H9 (cell line): ENCODE results near the gene VWA8. TPM values are rescaled to one million over a fixed set of nuclear protein-coding genes. Genes with fewer than 3 reads are reported as not detected.

Experiments
- DNase-seq: peaks from one replicate; pipeline ENCODE4 v3.0.0-alpha.2; 2017
- H2AFZ ChIP-seq: one replicate; pipeline ENCODE4 v1.6.1; 2013; ENCODE audit warnings: mild to moderate bottlenecking, low read length, control low read depth, moderate library complexity
- H2AK5ac ChIP-seq: 2 replicates; pipeline ENCODE4 v1.6.1; 2013; ENCODE audit warnings: low read length, control low read depth, mixed read lengths; ENCODE audit not compliant: insufficient read length
- H2BK120ac ChIP-seq: one replicate; pipeline ENCODE4 v1.6.1; 2013; ENCODE audit warnings: low read depth, mild to moderate bottlenecking, low read length, control low read depth, inconsistent platforms; ENCODE audit not compliant: poor library complexity, severe bottlenecking
- H2BK12ac ChIP-seq: 2 replicates; pipeline ENCODE4 v1.6.1; 2013; ENCODE audit warnings: low read length, control low read depth, mixed read lengths, low read depth; ENCODE audit not compliant: insufficient read length
- H2BK15ac ChIP-seq: 2 replicates; pipeline ENCODE4 v1.6.1; 2013; ENCODE audit warnings: low read depth, low read length, control low read depth
- H2BK20ac ChIP-seq: one replicate; pipeline ENCODE4 v1.6.1; 2013; ENCODE audit warnings: low read depth, mild to moderate bottlenecking, low read length, control low read depth, inconsistent platforms; ENCODE audit not compliant: poor library complexity, severe bottlenecking
- H2BK5ac ChIP-seq: 2 replicates; pipeline ENCODE4 v1.6.1; 2013; ENCODE audit warnings: low read length, control low read depth, mixed read lengths; ENCODE audit not compliant: insufficient read length
- H3K14ac ChIP-seq: 2 replicates; pipeline ENCODE4 v1.6.1; 2013; ENCODE audit warnings: low read length, control low read depth; ENCODE audit not compliant: insufficient read depth
- H3K18ac ChIP-seq: 2 replicates; pipeline ENCODE4 v1.6.1; 2013; ENCODE audit warnings: low read depth, mild to moderate bottlenecking, mixed read lengths, low read length, control low read depth; ENCODE audit not compliant: insufficient read length
- H3K23ac ChIP-seq: 2 replicates; pipeline ENCODE4 v1.6.1; 2013; ENCODE audit warnings: low read length, control low read depth, mixed read lengths, low read depth; ENCODE audit not compliant: insufficient read length
- H3K23me2 ChIP-seq: 2 replicates; pipeline ENCODE4 v1.6.1; 2013; ENCODE audit warnings: low read depth, mild to moderate bottlenecking, mixed read lengths, low read length, control low read depth; ENCODE audit not compliant: insufficient read length, poor library complexity, severe bottlenecking
- H3K27ac ChIP-seq: 2 replicates; pipeline ENCODE4 v1.5.1; 2013; ENCODE audit warnings: low read length, control low read depth, mixed read lengths, low read depth; ENCODE audit not compliant: insufficient read length
- H3K27me3 ChIP-seq: 2 replicates; pipeline ENCODE4 v1.6.1; 2013; ENCODE audit warnings: low read length, control low read depth, inconsistent platforms; ENCODE audit not compliant: insufficient read depth
- H3K4ac ChIP-seq: 2 replicates; pipeline ENCODE4 v1.6.1; 2013; ENCODE audit warnings: low read depth, mild to moderate bottlenecking, control low read depth, inconsistent platforms, low read length, moderate library complexity
- H3K4me1 ChIP-seq: 2 replicates; pipeline ENCODE4 v1.6.1; 2013; ENCODE audit warnings: low read length, control low read depth, inconsistent platforms; ENCODE audit not compliant: insufficient read depth
- H3K4me2 ChIP-seq: 2 replicates; pipeline ENCODE4 v1.6.1; 2013; ENCODE audit warnings: low read length, control low read depth, mixed read lengths; ENCODE audit not compliant: insufficient read length, insufficient read depth
- H3K56ac ChIP-seq: 2 replicates; pipeline ENCODE4 v1.6.1; 2013; ENCODE audit warnings: low read depth, mild to moderate bottlenecking, mixed read lengths, low read length, control low read depth; ENCODE audit not compliant: insufficient read length
- H3K79me1 ChIP-seq: 2 replicates; pipeline ENCODE4 v1.6.1; 2013; ENCODE audit warnings: low read depth, mild to moderate bottlenecking, moderate library complexity, low read length, control low read depth, inconsistent platforms; ENCODE audit not compliant: insufficient read depth, poor library complexity, severe bottlenecking
- H3K79me2 ChIP-seq: 2 replicates; pipeline ENCODE4 v1.6.1; 2013; ENCODE audit warnings: low read length, control low read depth, inconsistent platforms; ENCODE audit not compliant: insufficient read depth
- H3K9ac ChIP-seq: 2 replicates; pipeline ENCODE4 v1.6.1; 2013; ENCODE audit warnings: low read length, control low read depth, mixed read lengths; ENCODE audit not compliant: insufficient read length; ENCODE audit errors: extremely low read depth
- H3K9me3 ChIP-seq: one replicate; pipeline ENCODE4 v1.6.1; 2013; ENCODE audit warnings: low read depth, low read length, inconsistent platforms; ENCODE audit not compliant: control insufficient read depth
- H3T11ph ChIP-seq: one replicate; pipeline ENCODE4 v1.6.1; 2013; ENCODE audit warnings: mild to moderate bottlenecking, low read length, control low read depth, inconsistent platforms
- H4K20me1 ChIP-seq: one replicate; pipeline ENCODE4 v1.6.1; 2013; ENCODE audit not compliant: control insufficient read depth, insufficient read length, insufficient read depth
- H4K5ac ChIP-seq: 2 replicates; pipeline ENCODE4 v1.6.1; 2013; ENCODE audit warnings: low read depth, mild to moderate bottlenecking, mixed read lengths, low read length, control low read depth; ENCODE audit not compliant: insufficient read length
- H4K8ac ChIP-seq: replicated peaks from 2 replicates; pipeline ENCODE4 v1.6.1; 2013; ENCODE audit warnings: low read length, control low read depth, mixed read lengths, low read depth; ENCODE audit not compliant: insufficient read length
- H4K91ac ChIP-seq: 2 replicates; pipeline ENCODE4 v1.6.1; 2013; ENCODE audit warnings: low read depth, mild to moderate bottlenecking, moderate library complexity, mixed read lengths, low read length, control low read depth; ENCODE audit not compliant: insufficient read length
- H3K27ac Mint-ChIP-seq, 3 experiments: 2 replicates in 2 of 3; 3 replicates in 1 of 3; pipeline ENCODE4 v1.8.0; 2020 to 2021; ENCODE audit warnings: mixed read lengths in 3 of 3, mild to moderate bottlenecking in 1 of 3, moderate library complexity in 1 of 3
- H3K27me3 Mint-ChIP-seq: 2 replicates; pipeline ENCODE4 v1.8.0; 2021; ENCODE audit warnings: low read depth, mild to moderate bottlenecking, moderate library complexity, mixed read lengths
- H3K36me3 Mint-ChIP-seq, 3 experiments: 2 replicates in 2 of 3; 3 replicates in 1 of 3; pipeline ENCODE4 v1.8.0; 2020 to 2021; ENCODE audit warnings: low read depth in 3 of 3, mixed read lengths in 3 of 3; ENCODE audit not compliant: insufficient read depth in 1 of 3
- H3K4me1 Mint-ChIP-seq, 2 experiments: 2 replicates each; pipeline ENCODE4 v1.8.0; 2020; ENCODE audit warnings: mixed read lengths in 2 of 2
- H3K4me3 Mint-ChIP-seq, 2 experiments: 2 replicates in 1 of 2; 3 replicates in 1 of 2; pipeline ENCODE4 v1.8.0; 2020 to 2021; ENCODE audit warnings: mild to moderate bottlenecking in 2 of 2, mixed read lengths in 2 of 2, moderate library complexity in 1 of 2
- H3K9me3 Mint-ChIP-seq, 2 experiments: 2 replicates in 1 of 2; 3 replicates in 1 of 2; pipeline ENCODE4 v1.8.0; 2020; ENCODE audit warnings: mild to moderate bottlenecking in 2 of 2, mixed read lengths in 2 of 2, moderate library complexity in 1 of 2
- WGBS: extraction: QIAGEN DNeasy Blood & Tissue Kit; methylation state at CpG from one replicate; pipeline ENCODE4 v1.1.7; 2013; ENCODE audit warnings: missing lambda C conversion rate, low lambda C conversion rate, mixed read lengths; ENCODE audit not compliant: insufficient read length; ENCODE audit errors: extremely low coverage; 5-methylcytosine and 5-hydroxymethylcytosine counted together
- total RNA-seq: library from RNA; stranded (reverse); gene quantifications from 2 replicates; pipeline ENCODE4 v1.2.1, GENCODE V29; 2021
- TF ChIP-seq, protein P1 (sequence below): fragments of 200-600 bp; sonication (generic); conservative IDR thresholded peaks from 3 replicates; pipeline ENCODE4 v1.8.0; 2021; ENCODE audit warnings: antibody characterized with exemption, mild to moderate bottlenecking

Gene VWA8
- total RNA-seq, 1 experiment from 2014 or later = 17.4 TPM

DNA sequence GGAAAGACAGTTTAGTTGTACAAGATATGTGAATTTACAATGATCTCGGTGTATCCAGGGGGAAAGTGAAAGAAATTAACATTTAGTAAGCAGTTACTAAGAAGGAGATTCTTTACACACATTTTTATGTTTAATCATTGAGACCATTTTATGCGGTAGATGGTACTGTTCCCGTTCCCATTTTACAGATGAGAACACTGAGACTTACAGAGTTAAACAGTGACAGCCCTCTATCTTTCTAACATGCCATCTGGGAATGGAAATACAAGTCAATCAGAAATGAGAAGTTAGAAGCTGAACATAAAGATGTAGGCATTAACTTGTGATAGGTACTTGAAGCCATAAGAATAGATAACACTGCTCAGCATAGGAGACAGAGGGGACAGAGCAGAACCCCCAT, 144.9 kb downstream of the VWA8 start:
- Histone ChIP-seq H2AFZ (no peak overlapping the region), H3K27ac (no peak overlapping the region), H3K14ac (no peak overlapping the region), H2BK5ac (no peak overlapping the region), H3K56ac (no peak overlapping the region), H3K18ac (no peak overlapping the region), H3K79me2 (no peaks in the 10 kb centered on the region), H3T11ph (no peak overlapping the region), H3K4me2 (no peak overlapping the region), H4K5ac (no peak overlapping the region), H2BK120ac (no peak overlapping the region), H4K8ac (no peak overlapping the region), H3K27me3 (no peaks in the 10 kb centered on the region), H3K23ac (no peak overlapping the region), H3K9ac (no peak overlapping the region), H3K23me2 (no peaks in the 10 kb centered on the region), H2AK5ac (no peak overlapping the region), H2BK15ac (no peak overlapping the region), H3K4ac (no peak overlapping the region), H3K79me1 (no peaks in the 10 kb centered on the region), H2BK12ac (no peak overlapping the region), H3K9me3 (no peaks in the 10 kb centered on the region), H4K20me1 (no peaks in the 10 kb centered on the region), H4K91ac (no peak overlapping the region), H3K4me1 (peaks cover under 1% of the 10 kb centered on the region; the same call in 1 of the 2 replicates), H2BK20ac (no peak overlapping the region)
- TF ChIP-seq, protein P1, sequence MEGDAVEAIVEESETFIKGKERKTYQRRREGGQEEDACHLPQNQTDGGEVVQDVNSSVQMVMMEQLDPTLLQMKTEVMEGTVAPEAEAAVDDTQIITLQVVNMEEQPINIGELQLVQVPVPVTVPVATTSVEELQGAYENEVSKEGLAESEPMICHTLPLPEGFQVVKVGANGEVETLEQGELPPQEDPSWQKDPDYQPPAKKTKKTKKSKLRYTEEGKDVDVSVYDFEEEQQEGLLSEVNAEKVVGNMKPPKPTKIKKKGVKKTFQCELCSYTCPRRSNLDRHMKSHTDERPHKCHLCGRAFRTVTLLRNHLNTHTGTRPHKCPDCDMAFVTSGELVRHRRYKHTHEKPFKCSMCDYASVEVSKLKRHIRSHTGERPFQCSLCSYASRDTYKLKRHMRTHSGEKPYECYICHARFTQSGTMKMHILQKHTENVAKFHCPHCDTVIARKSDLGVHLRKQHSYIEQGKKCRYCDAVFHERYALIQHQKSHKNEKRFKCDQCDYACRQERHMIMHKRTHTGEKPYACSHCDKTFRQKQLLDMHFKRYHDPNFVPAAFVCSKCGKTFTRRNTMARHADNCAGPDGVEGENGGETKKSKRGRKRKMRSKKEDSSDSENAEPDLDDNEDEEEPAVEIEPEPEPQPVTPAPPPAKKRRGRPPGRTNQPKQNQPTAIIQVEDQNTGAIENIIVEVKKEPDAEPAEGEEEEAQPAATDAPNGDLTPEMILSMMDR = no peak
- H3K27ac Mint-ChIP-seq = no peak overlapping the region
- H3K36me3 Mint-ChIP-seq = peaks cover 11 to 31% (median 18%) of the 10 kb centered on the region in 3 experiments
- no peaks in the 10 kb centered on the region for H3K27me3 Mint-ChIP-seq
- peaks cover 8% of the 10 kb centered on the region in 2 experiments for H3K4me1 Mint-ChIP-seq
- DNase-seq = no peak
- H3K9me3 Mint-ChIP-seq = peaks cover 0 to 6% of the 10 kb centered on the region in 2 experiments; a peak in 1 of 5 replicates
- no CpG with 5 or more reads among the region's 3 CpGs for WGBS
- H3K4me3 Mint-ChIP-seq = no peak overlapping the region
